Hepatocyte (in vitro differentiated cells): Measurements from ENCODE around the gene ADAMTS2.

Experiments used
- EZH2 ChIP-seq: fragments of 200-600 bp; sonication (generic); IDR thresholded peaks from 2 replicates; pipeline ENCODE4 v1.6.1; 2016; ENCODE audit warnings: antibody characterized with exemption, mild to moderate bottlenecking, borderline replicate concordance
- EZH2phosphoT487 ChIP-seq: fragments of 200-600 bp; sonication (generic); IDR thresholded peaks from one replicate; pipeline ENCODE4 v1.6.1; 2018; ENCODE audit warnings: antibody characterized with exemption, mild to moderate bottlenecking, low read depth, moderate library complexity; ENCODE audit not compliant: unreplicated experiment, severe bottlenecking
- TF ChIP-seq, protein P1 (sequence below): fragments of 200-600 bp; sonication (generic); IDR thresholded peaks from 2 replicates; pipeline ENCODE4 v1.5.1; 2016; ENCODE audit warnings: antibody characterized with exemption, mild to moderate bottlenecking; ENCODE audit not compliant: poor library complexity

DNA sequence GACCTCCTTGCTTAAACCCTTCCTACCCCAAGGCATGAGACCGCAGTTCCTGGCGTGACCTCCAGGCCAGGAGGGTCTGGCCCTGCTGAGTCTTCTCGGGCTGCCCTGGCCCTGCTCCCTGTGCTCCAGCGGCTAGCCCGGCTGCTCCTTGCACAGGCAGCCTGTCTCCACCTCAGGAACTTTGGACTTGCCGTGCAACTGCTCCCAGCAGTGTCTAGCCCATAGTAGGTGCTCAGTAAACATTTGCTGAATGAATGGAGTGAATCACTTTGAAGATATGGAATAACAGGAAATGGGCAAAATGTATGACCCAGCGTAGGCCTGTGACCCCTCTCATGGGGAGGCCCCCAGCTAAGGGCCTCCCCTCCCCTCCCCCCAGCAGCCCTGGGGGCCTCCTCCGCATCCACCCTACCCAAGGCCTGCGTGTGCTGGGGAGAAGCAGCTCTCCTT, 158.0 kb downstream of the ADAMTS2 start:
- TF ChIP-seq, protein P1, sequence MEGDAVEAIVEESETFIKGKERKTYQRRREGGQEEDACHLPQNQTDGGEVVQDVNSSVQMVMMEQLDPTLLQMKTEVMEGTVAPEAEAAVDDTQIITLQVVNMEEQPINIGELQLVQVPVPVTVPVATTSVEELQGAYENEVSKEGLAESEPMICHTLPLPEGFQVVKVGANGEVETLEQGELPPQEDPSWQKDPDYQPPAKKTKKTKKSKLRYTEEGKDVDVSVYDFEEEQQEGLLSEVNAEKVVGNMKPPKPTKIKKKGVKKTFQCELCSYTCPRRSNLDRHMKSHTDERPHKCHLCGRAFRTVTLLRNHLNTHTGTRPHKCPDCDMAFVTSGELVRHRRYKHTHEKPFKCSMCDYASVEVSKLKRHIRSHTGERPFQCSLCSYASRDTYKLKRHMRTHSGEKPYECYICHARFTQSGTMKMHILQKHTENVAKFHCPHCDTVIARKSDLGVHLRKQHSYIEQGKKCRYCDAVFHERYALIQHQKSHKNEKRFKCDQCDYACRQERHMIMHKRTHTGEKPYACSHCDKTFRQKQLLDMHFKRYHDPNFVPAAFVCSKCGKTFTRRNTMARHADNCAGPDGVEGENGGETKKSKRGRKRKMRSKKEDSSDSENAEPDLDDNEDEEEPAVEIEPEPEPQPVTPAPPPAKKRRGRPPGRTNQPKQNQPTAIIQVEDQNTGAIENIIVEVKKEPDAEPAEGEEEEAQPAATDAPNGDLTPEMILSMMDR = peak; percentile 3
- TF ChIP-seq EZH2phosphoT487 (no peak), EZH2 (no peak)
